AG09319 (cell line): ENCODE measurements around the gene KRTAP2-2.

Experiments
- DNase-seq: peaks from one replicate; pipeline ENCODE4 v3.0.0-alpha.2; 2010; ENCODE audit warnings: low read depth; ENCODE audit errors: extremely low read depth
- CTCF ChIP-seq: IDR thresholded peaks from 2 replicates; pipeline ENCODE4 v1.5.1; 2011; ENCODE audit warnings: low read depth, mild to moderate bottlenecking, inconsistent platforms, low read length, moderate library complexity

The KRTAP2-2 gene

GRCh38 chr17:41018541-41018940 lies 36.5 kb downstream of the KRTAP2-2 start:
- DNase-seq = no peak
- TF ChIP-seq CTCF = no peak

GRCh38 chr17:41016578-41017215 lies 38.3 kb downstream of the KRTAP2-2 start:
- DNase-seq = no peak
- no peak for TF ChIP-seq CTCF

DNA sequence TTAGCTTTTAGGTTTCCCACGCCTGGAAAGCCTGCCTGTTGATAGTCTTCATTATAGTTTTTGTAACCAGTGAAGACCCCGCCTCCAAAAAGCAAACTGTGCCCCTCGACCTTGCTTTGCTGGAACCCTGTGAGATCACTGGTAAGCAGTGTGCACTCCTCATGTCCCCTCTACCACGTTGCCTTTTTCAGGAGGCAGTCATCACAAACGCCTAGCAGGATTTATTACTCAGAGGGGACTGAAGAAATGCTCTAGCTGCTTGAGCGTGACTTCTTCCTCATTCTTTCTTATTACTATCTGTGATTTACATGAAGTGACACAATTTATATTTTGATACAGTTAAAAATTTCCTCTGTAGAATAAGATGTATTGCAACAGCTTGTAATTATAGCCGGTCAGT lies 39.6 kb downstream of the KRTAP2-2 start:
- DNase-seq = no peak
- TF ChIP-seq CTCF = no peak

GRCh38 chr17:41013606-41014005 lies 41.4 kb downstream of the KRTAP2-2 start:
- no peak for TF ChIP-seq CTCF
- DNase-seq = peak; percentile 71

GRCh38 chr17:41013181-41013580 lies 41.8 kb downstream of the KRTAP2-2 start:
- TF ChIP-seq CTCF = no peak
- DNase-seq = no peak

GRCh38 chr17:41012326-41013120 lies 42.5 kb downstream of the KRTAP2-2 start:
- TF ChIP-seq CTCF = no peak
- no peak for DNase-seq

DNA sequence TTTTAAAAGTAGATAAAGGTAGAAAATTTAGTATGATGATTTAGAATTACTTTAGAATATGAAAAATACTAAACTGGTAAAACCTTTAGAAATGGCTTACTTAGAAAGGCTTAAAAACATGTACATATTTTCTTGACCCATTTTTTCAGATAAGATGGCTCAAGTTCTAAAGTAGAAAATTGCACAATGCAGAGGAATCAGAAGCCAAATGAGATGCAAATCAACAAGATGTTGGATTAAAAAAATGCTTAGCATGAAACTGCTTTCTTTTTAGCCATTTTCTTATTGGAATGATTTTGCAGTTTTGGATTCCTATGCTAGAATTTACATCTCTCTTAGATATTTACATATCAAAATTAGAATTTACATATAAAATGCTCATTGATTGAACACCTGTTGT lies 44.6 kb downstream of the KRTAP2-2 start:
- TF ChIP-seq CTCF = no peak
- no peak for DNase-seq
